Pons (tissue), 1 donor: ENCODE data around the gene FAM43A.
A peak's percentile ranks its signal among the peaks of the same experiment; 100 is the strongest.

ENCODE experiments used
- DNase-seq: peaks from one replicate; pipeline ENCODE4 v3.0.0-alpha.2; 2016; ENCODE audit warnings: low spot score

Gene FAM43A, protein sequence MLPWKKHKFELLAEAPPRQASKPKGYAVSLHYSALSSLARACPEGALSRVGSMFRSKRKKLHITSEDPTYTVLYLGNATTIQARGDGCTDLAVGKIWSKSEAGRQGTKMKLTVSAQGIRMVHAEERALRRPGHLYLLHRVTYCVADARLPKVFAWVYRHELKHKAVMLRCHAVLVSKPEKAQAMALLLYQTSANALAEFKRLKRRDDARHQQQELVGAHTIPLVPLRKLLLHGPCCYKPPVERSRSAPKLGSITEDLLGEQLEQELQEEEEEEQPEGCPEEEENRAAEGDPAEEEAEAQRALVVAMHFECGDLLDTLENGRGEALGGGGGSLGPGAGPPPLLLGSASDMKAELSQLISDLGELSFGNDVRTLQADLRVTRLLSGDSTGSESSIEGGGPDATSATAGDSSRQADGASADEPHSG

DNA sequence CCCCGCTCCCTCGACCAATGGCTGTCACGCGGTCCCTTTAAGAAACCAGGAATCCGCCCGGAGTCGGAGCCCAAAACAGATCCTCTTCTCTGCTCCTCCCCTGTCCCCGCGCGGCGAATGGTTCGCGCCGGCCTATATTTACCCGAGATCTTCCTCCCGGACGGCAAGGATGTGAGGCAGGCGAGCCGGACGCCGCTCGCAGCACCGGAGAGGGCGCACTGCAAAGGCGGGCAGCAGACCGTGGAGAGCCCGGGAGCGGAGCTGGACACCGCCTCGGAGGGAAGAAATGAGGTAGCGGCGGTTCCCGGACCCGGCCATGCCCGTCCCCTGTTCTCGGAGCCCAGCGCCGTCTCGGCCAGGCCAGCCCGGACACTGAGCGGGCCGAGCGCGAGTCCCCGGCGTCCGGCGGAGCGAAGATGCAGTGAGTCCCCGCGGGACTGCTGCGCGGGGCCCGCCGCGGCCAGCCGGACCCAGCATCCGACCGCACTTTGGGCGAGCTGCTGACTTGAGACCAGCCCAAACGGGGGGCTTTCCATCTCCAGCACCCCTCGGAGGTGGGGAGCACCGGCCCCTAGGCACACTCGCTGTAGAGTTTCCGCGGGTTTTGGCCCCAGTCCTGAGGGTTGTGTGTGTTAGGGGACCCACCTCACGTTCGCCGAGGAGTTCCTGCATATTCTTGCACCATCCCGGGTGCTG is at the start of gene FAM43A:
Gene FAM43A (plus strand): TSS at position 166 of the 696 bp plus-strand sequence. CDS start 944 bp downstream, outside the sequence.
- peak; percentile 80 for DNase-seq

DNA sequence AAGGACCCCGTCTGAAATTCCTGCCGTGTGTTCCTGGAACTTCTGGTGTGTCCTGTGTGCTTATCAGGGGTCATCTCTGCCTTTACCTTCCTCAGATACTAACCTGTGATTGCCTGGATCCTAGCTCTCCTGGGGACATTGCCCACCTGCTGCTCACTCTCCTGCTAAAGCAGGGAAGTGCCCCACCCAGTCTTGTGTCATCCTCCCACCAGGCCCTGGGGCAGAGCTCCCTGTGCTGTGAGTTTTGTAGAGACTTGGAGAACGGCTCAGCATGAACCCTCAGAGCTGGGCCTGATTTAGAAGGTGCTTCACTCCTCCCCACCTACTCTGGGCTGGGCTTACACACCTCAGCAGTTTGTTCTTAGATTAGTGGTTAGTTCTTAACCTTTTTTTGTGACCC is 48.6 kb upstream of the FAM43A start:
- DNase-seq, result no peak

DNA sequence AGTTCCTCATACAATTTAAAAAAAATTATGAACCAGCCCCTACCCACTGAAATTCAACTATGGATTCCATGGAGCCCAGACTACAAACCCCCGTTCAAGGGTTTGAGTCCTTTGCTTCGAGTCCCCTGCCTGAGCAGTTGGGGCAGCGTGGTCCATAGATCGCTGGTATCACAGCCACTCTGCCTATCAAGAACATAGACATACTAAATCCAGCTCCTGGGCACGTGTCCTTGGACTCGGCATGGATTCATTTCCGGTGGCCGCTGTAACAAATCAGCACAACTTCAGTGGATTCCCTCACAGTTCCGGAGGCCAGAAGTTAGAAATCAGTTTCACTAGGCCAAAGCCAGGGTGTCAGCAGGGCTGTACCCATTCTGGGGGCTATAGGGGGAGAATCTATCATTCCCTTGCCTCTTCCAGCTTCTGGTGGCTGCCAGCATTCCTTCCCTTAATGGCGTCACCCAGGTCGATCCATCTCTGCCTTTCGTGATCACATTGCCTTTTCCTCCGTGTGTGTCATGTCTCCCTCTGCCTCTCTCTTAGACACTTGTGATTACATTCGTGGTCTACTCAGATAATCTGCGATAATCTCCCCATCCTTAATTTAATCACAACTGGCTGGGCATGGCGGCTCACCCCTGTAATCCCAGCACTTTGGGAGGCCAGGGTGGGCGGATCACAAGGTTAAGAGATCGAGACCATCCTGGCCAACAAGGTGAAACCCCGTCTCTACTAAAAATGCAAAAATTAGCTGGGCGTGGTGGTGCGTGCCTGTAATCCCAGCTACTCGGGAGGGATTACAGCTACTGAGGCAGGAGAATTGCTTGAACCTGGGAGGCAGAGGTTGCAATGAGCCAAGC is 47.9 kb upstream of the FAM43A start:
- DNase-seq, result no peak

DNA sequence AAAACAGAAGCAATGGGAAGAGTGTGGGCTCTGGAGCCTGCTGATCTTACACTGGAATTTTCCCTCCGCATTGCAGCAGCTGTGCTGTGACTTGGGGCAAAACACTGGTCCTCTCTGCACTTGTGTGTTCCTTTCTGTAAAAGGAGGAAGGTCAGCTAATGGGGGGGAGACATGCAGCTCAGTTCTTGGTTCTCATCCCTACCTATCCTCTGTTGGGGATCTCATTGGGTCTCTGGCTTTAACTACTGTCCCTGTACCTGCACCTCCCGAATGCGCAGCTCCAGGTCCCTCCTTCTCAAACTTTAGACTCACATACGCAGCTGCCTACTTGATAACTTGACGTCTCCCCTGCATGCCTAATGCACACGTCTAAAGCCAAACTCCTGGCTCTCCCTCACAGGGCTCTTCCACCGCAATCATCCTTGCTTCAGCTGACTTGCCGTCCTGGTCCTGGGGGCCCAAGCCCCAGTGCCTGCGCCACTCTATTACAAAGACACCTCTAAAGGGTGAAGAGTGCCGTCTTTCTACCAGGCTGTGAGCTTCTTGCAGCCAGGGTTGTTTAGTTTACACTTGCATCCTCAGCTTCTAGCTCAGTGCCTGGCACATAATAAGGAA is 46.6 kb upstream of the FAM43A start:
- DNase-seq, result no peak

DNA sequence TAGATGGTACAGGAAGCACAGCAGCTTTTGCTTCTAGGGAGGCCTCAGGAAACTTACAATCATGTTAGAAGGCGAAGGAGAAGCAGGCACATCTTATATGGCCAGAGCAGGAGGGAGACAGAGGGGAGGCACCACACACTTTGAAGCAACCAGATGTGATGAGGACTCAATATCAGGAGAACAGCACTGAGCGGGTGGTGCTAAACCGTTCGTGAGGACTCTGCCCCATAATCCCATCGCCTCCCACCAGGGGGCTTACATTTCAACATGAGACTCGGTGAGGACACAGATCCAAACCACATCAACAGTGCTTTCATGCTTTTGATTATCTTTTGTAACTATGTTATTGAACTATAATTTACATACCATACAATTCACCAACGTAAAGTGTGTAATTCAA is 44.9 kb upstream of the FAM43A start:
- DNase-seq, result no peak

DNA sequence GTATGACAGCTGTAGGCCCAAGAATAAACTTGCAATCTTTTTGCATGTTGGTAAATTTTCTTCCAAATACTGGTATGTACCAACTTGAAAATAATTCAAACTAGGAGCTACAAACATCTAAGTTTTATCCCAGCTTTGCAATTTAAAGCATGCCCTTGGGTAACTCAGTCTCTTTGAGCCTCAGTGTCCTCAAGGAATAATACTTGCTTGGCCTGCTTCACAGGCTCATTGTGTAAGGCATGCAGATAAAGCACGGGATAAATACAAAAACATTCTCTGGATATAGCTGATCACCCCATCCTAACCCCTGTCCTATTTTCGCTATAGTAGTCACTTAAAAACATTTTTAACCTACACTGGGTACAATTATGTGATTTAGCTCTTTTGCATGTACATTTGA is 42.9 kb upstream of the FAM43A start:
- DNase-seq, result no peak

DNA sequence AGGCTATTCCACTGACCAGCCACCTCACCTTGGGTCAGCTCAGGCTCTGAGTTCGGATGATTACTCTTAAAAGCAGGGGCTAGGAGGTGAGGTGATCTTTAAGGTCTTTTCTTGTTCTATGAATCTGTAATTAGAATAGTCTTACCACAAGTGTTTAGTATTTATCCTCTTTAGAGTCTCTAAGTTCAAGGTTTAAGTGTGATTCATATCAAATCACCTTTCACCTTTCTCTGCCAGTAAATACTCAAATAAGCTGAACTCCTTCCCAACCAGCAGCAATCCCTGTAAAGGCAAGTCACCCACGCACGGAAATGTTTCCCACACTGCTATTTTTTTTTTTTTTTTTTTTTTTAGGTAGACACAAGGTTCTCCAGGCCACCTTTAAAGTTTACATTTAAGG is 37.9 kb upstream of the FAM43A start:
- no peak for DNase-seq

DNA sequence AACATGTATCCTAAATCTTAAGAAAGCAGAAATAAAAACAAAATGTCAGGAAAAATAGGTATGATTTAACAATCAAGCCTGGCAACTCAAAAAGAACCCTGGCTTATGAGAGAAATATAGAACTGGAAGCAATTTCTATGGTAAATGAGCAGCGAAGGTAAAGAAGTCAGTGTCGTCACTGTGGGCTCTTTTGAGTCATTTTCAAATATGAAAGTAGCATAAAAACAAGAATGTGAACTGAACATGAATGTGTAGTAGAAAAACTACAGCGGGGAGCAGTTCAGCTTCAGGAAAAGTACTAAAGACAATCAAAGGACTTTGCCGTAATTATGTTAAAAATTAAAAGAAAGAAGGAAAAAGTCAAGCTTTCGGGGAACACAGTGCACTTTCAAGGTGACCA is 31.2 kb upstream of the FAM43A start:
- DNase-seq, result no peak

DNA sequence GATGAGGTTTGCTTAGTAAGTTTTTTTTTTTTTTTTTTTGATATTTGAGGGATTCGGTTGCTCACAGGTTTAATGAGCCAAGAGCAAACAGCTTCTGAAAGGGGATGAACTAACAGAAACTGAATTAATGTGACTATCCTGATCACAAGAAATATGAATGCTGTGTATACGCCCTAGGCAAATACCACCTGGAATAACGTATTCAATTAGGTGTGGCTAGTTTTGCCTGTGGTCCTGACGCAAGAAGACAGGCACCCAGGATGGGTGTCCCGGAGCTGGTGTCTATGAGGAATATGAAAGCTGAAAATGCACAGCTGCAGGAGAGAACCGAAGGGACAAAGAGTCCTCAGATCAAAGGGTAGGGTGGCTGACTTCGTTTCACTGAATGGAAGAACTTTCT is 28.2 kb upstream of the FAM43A start:
- no peak for DNase-seq

DNA sequence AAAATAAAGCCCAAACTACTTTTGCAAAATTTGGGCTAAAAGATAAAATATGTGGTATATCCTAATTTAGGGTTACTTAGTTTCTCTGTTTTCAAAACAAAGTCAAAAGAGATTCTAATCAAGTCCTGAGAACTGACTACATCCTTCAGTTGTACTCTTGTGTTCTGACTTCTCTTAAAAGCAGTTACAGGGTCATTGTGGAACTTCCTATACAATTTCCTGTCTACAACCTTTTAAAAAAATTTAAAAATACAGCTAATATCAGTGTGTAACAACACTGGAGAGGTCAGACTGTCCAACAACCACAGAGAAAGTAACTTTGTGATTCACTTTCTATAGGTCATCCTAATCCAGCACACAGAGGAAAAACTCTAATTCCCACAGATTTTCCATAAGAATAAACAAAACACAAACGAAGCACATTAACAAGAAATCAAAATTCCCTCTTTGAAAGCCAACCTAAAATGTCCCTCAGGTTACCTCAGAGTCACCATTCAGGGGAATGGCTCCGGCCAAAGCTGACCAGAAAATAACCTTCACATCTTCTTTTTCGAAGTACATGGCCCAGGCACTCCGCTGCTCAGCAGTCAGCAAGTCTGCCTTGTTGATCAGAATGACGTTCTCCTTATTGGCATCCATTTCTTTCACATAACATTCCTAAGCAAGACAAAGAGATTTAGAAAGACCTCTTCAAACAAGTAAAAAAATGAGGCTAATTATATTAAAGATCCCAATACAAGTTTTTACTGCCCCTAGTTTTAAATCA is 27.0 kb upstream of the FAM43A start:
- no peak for DNase-seq

DNA sequence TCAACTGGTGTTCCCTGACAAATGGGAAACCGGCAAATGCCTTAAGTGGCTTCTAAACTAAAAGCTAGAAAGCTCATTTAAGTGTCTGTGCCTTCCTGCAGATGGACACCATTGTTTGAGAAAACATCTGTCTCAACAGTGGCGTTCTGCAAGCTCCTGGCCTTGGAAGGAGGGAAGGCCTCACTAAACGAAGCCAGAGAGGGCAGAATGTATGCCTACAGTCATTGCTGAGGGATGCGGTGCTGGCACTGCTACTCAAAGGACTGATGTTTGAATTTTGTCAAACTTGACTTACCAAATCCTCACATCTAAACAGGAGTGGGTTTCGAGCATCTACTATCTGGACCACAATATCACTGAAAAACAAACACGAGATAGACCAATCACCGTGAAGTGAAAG is 25.9 kb upstream of the FAM43A start:
- no peak for DNase-seq

DNA sequence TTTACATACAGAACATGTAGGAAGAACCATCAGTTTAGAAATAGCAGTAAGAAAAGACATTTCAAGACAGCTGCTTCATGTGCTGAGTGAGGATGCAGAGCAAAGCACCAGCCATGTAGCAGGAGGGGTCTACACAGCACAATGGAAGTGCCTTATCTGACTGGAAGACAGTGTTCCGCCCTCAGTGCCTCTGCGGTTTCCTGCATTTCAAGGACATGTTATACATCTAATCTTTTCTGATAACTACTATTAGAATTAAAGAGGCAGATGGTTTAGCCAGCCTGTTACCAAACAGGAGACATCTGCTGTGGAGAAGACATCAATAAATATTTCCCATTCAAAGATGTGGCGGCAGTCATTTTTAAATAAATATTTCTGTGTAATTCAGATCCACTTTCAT is 24.3 kb upstream of the FAM43A start:
- no peak for DNase-seq

DNA sequence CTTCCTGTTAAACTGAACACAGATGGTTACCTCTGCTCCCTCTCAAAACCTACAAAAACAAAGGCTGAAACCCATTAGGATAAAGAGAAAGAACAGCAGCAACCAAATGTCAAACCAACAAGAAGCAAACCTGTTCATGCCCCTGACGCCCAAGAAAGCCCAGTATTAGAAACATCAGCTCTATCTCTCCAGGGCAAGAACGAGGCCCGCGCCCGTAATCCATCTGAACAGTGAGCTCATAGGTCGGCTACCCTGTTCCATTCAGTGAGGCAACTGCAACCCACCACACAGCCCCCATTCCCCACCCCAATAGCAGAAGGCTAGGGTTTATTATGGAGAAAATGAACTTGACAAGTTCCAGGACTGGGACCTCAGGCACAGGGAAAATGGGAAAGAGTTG is 23.7 kb upstream of the FAM43A start:
- DNase-seq, result no peak

DNA sequence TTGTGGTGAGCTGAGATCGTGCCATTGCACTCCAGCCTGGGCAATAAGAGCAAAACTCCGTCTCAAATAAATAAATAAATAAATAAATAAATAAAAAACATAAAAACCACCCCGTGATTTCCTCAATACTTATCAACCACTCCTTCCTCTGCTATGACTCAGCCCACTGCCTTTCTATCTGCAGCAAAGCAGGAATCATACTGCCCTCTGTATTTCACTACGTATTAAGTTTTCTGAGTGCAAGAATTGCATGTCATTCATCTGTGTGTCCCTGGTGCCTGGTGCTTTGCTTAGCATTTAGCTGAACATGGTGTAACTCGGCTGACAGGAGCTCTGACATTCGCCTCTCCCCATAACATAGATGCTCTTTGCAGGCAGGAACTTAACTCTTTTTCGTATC is 20.8 kb upstream of the FAM43A start:
- no peak for DNase-seq

DNA sequence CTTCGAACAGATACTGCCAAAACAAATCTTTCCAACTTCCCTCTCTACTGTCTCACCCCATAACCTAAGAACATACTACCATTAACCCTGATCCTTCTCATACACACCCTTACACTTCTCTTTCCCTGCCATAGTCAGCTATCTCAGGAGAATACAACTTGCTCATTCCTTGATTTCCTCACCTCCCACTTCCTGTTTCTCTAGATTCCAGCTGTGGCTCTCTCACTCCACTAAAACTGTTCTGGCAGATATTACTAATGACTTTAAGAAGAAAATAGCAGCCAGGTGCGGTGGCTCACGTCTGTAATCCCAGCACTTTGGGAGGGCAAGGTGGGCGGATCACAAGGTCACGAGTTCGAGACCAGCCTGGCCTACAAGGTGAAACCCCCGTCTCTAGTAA is 18.3 kb upstream of the FAM43A start:
- DNase-seq, result no peak

DNA sequence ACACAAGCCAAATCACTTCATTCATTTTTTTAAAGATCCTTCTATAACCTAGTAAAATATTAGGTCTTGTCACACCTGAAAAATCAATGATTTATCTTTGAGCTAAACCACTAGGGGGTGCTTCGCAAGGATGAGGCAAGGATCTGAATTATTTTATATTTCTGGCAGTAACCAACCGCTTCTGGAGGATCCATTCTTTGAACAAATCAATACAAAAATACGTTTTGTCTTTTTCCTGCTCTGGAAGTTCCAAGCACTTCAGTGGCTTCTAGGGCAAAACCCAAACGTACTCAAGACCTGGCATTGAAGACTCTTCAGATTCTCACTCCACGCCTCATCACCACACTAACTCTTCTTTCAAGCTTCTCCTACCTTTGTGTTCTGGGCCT is 14.2 kb upstream of the FAM43A start:
- DNase-seq, result no peak

DNA sequence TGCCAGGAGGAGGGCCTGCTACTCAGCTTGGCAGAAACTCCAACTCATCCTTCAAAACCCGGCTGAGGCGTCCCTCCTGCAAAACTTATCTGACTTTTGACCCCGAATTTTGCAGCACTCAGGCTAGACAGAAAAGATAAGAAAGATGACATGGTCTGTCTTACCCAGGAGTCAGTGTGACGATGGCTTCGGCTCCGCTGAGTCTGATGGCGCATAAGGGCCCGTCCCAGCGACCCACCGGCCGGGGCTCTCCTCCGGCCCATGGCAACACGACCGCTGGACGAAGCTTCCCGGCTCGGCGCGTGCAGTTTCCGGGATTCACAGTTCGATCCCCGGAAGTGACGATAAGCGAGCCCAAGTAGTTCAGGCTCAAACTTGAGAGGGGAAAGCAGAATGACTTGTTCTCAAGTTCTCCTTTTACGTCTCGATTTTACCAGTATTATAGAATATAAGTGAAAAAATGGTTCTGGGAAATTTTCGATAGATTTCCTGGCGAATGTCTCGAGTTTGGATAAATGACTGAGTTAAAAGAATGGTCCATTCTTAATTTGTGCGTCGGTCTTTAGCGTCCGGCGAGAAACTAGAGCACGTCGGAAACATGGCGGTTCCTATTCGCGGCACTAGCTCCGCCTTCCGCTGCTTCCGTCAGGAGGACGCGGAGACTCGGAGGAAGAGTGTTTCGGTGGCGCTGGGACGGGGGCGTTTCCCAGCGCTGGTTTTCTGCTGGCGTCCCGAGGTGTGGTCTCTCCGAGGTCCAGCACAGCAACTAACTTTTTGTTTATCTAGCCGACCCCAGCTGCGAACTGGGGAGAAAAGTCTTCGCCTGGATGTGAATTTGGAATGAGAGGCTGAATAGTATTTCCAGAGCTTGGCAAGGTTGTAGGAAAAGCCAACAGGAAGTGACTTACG is 13.5 kb upstream of the FAM43A start, which contains the start of gene LSG1:
Gene LSG1 (minus strand): TSS at position 292 of the 909 bp plus-strand sequence. CDS start 29 bp downstream, at position 263.
- DNase-seq, result peak; percentile 95

DNA sequence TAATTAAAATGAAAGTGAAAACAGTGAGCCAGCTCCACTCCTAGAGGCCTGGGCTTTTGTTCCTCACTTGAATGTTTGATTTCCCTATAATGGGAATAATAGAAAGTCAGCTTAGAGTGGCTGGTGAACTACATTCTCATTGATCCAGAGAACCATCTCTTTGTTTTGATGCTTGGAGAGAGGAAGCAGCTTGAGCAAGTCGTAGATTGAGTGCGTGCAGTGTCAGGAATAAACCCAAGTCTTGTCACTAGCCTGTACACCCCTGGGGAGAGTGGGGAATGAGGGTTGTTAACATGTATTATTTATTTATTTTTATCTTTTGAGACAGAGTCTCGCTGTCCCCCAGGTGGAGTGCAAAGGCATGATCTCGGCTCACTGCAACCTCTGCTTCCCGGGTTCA is 12.8 kb upstream of the FAM43A start:
- DNase-seq, result peak; percentile 49

DNA sequence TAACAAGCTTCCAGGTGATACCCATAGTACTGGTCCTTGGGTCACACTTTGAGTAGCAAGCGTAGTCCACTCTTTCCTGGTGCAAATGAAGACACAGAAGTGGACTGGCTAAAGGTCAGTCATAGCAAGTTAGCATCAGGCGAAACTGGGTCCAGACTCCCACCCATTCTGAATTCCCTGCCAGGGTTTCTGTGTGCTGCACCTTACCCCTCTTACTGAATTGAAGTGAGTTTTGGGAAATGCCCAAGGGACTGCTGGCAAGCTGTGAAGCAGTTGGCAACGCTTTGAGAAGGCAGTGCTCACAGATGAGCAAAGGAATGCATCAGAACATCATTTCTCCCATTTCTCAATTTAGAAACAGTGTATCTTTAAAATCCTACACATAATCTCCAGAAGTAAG is 11.9 kb upstream of the FAM43A start:
- DNase-seq, result no peak

DNA sequence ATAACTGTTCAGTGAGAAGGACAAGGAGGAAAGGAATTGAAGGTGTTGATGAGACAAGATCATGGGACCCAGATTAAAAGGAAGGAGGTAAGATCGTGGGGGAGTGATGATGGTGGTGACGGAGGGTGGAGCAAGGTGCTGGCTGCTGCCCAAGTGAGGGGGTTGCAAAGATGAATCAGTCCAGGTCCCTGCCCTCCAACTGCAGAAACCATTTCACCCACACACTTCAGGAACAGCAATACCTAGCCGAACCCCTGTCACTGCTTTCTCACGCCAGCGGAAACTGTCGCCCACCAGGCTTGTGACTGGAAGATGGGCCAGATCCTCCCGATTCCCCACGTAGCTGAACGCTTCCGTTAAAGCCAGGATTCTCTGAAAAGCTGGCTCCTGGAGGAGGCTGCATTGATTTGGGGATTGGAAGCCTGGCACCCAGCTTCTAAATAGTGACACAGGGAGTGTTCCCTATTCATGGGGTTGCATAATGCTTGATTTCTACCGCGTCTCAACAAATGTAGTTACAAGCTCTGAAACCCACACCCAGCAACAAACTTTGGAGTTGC is 10.5 kb upstream of the FAM43A start:
- DNase-seq, result no peak
